Activated CD4-positive, alpha-beta memory T cell treated with anti-CD3 and anti-CD28 coated beads for 36 hours (primary cell): ENCODE data around the gene GLI3. TPM values are rescaled to one million over a fixed set of nuclear protein-coding genes. Genes with fewer than 3 reads are reported as not detected.

Source experiments
- CTCF ChIA-PET: fragments of 350-600 bp; sonication (Branson Sonifier 250); formaldehyde crosslinking; loops from one replicate; lab custom pipeline; 2021; ENCODE audit warnings: antibody characterized with exemption, inconsistent platforms; lab: Charles Lee
- POLR2A ChIA-PET: fragments of 350-600 bp; sonication (Branson Sonifier 250); formaldehyde crosslinking; loops from one replicate; lab custom pipeline; 2021; ENCODE audit warnings: antibody characterized with exemption; lab: Charles Lee
- DNase-seq: peaks from one replicate; pipeline ENCODE4 v3.0.0-alpha.2; 2020
- H3K27ac Mint-ChIP-seq: one replicate; pipeline ENCODE4 v1.8.0; 2021; ENCODE audit warnings: mixed read lengths
- H3K27me3 Mint-ChIP-seq: one replicate; pipeline ENCODE4 v1.8.0; 2021; ENCODE audit warnings: mixed read lengths
- H3K36me3 Mint-ChIP-seq: one replicate; pipeline ENCODE4 v1.8.0; 2021; ENCODE audit warnings: mixed read lengths
- H3K4me1 Mint-ChIP-seq: one replicate; pipeline ENCODE4 v1.8.0; 2021; ENCODE audit warnings: low read depth, mixed read lengths
- H3K4me3 Mint-ChIP-seq: one replicate; pipeline ENCODE4 v1.8.0; 2021; ENCODE audit warnings: mild to moderate bottlenecking, mixed read lengths
- H3K9me3 Mint-ChIP-seq: one replicate; pipeline ENCODE4 v1.8.0; 2021; ENCODE audit warnings: mixed read lengths
- intact Hi-C: fragments of 100-400 bp; cut with micrococcal nuclease; formaldehyde crosslinking; loops from one replicate; pipeline ENCODE4 v1.15.1; 2023
- total RNA-seq, 2 experiments: library from RNA; stranded (reverse); gene quantifications; one replicate each; pipeline ENCODE4 v1.2.3, GENCODE V29; 2021

GLI3 gene
- total RNA-seq, 2 experiments from 2014 or later = 0.02 TPM; not detected in 1

- intact Hi-C loops = no loop called here
- Mint-ChIP-seq H3K9me3 (no peaks in the 10 kb centered on the region), H3K27me3 (no peaks in the 10 kb centered on the region), H3K4me1 (no peaks in the 10 kb centered on the region), H3K4me3 (no peak overlapping the region), H3K36me3 (no peaks in the 10 kb centered on the region), H3K27ac (no peak overlapping the region)
- ChIA-PET POLR2A (no interaction called here), CTCF (no interaction called here)
- no peak for DNase-seq
These were observed 111.7 kb downstream of the GLI3 start for GRCh38 chr7:42125321-42125720.

GRCh38 chr7:42123716-42124115 lies 113.3 kb downstream of the GLI3 start:
- no peak for DNase-seq
- H3K4me1 Mint-ChIP-seq = no peaks in the 10 kb centered on the region
- intact Hi-C loops = no loop called here
- no peaks in the 10 kb centered on the region for H3K36me3 Mint-ChIP-seq
- peaks cover 1% of the 10 kb centered on the region for H3K27me3 Mint-ChIP-seq
- no peak overlapping the region for H3K4me3 Mint-ChIP-seq
- CTCF ChIA-PET = no interaction called here
- no peaks in the 10 kb centered on the region for H3K9me3 Mint-ChIP-seq
- POLR2A ChIA-PET = no interaction called here
- no peak overlapping the region for H3K27ac Mint-ChIP-seq

- DNase-seq = no peak
- intact Hi-C loops = no loop called here
- Mint-ChIP-seq H3K27ac (no peak overlapping the region), H3K9me3 (no peaks in the 10 kb centered on the region), H3K36me3 (no peaks in the 10 kb centered on the region), H3K4me1 (no peaks in the 10 kb centered on the region), H3K27me3 (peaks cover 1% of the 10 kb centered on the region), H3K4me3 (no peak overlapping the region)
- CTCF ChIA-PET = no interaction called here
- POLR2A ChIA-PET = no interaction called here
These were observed 116.8 kb downstream of the GLI3 start for GRCh38 chr7:42120191-42120590.

- H3K27ac Mint-ChIP-seq = no peak overlapping the region
- DNase-seq = no peak
- H3K27me3 Mint-ChIP-seq = peaks cover 1% of the 10 kb centered on the region
- H3K4me3 Mint-ChIP-seq = no peak overlapping the region
- ChIA-PET POLR2A (no interaction called here), CTCF (no interaction called here)
- intact Hi-C loops = no loop called here
- H3K4me1 Mint-ChIP-seq = no peaks in the 10 kb centered on the region
- H3K9me3 Mint-ChIP-seq = no peaks in the 10 kb centered on the region
- no peaks in the 10 kb centered on the region for H3K36me3 Mint-ChIP-seq
These were observed 119.8 kb downstream of the GLI3 start for GRCh38 chr7:42117201-42117600.

GRCh38 chr7:42115795-42116194 lies 121.2 kb downstream of the GLI3 start:
- Mint-ChIP-seq H3K4me1 (no peaks in the 10 kb centered on the region), H3K4me3 (no peak overlapping the region), H3K9me3 (no peaks in the 10 kb centered on the region), H3K27ac (no peak overlapping the region), H3K36me3 (no peaks in the 10 kb centered on the region), H3K27me3 (peaks cover 1% of the 10 kb centered on the region)
- no peak for DNase-seq
- POLR2A ChIA-PET = no interaction called here
- intact Hi-C loops = no loop called here
- CTCF ChIA-PET = no interaction called here

- Mint-ChIP-seq H3K27ac (no peak overlapping the region), H3K27me3 (no peaks in the 10 kb centered on the region), H3K4me3 (no peak overlapping the region), H3K4me1 (no peaks in the 10 kb centered on the region), H3K36me3 (no peaks in the 10 kb centered on the region), H3K9me3 (no peaks in the 10 kb centered on the region)
- CTCF ChIA-PET = no interaction called here
- no peak for DNase-seq
- intact Hi-C loops = no loop called here
- POLR2A ChIA-PET = no interaction called here
These were observed 126.7 kb downstream of the GLI3 start for GRCh38 chr7:42110333-42110732.

- CTCF ChIA-PET = interaction anchor here (1.4 kb wide), 1 partner anchor 10 kb away, joined by 3 read pairs; no protein-coding TSS in a partner anchor
- H3K27ac Mint-ChIP-seq = no peak overlapping the region
- no peak for DNase-seq
- H3K4me1 Mint-ChIP-seq = no peaks in the 10 kb centered on the region
- no peak overlapping the region for H3K4me3 Mint-ChIP-seq
- H3K36me3 Mint-ChIP-seq = no peaks in the 10 kb centered on the region
- POLR2A ChIA-PET = no interaction called here
- intact Hi-C loops = no loop called here
- no peaks in the 10 kb centered on the region for H3K9me3 Mint-ChIP-seq
- H3K27me3 Mint-ChIP-seq = no peaks in the 10 kb centered on the region
These were observed 128.0 kb downstream of the GLI3 start for GRCh38 chr7:42108803-42109528.

GRCh38 chr7:42107484-42108240 lies 129.3 kb downstream of the GLI3 start:
- H3K9me3 Mint-ChIP-seq = no peaks in the 10 kb centered on the region
- ChIA-PET CTCF (no interaction called here), POLR2A (no interaction called here)
- no peaks in the 10 kb centered on the region for H3K36me3 Mint-ChIP-seq
- no peaks in the 10 kb centered on the region for H3K27me3 Mint-ChIP-seq
- H3K4me3 Mint-ChIP-seq = no peak overlapping the region
- intact Hi-C loops = no loop called here
- no peak overlapping the region for H3K27ac Mint-ChIP-seq
- no peaks in the 10 kb centered on the region for H3K4me1 Mint-ChIP-seq
- DNase-seq = no peak

- H3K4me3 Mint-ChIP-seq = no peak overlapping the region
- intact Hi-C loops = no loop called here
- no peaks in the 10 kb centered on the region for H3K27me3 Mint-ChIP-seq
- DNase-seq = no peak
- no peaks in the 10 kb centered on the region for H3K9me3 Mint-ChIP-seq
- no peak overlapping the region for H3K27ac Mint-ChIP-seq
- no peaks in the 10 kb centered on the region for H3K36me3 Mint-ChIP-seq
- CTCF ChIA-PET = no interaction called here
- POLR2A ChIA-PET = no interaction called here
- no peaks in the 10 kb centered on the region for H3K4me1 Mint-ChIP-seq
These were observed 130.4 kb downstream of the GLI3 start for GRCh38 chr7:42106562-42106961.

- intact Hi-C loops = no loop called here
- CTCF ChIA-PET = no interaction called here
- no peaks in the 10 kb centered on the region for H3K36me3 Mint-ChIP-seq
- no peaks in the 10 kb centered on the region for H3K4me1 Mint-ChIP-seq
- no peak overlapping the region for H3K4me3 Mint-ChIP-seq
- no peak for DNase-seq
- H3K27me3 Mint-ChIP-seq = no peaks in the 10 kb centered on the region
- no peaks in the 10 kb centered on the region for H3K9me3 Mint-ChIP-seq
- POLR2A ChIA-PET = no interaction called here
- no peak overlapping the region for H3K27ac Mint-ChIP-seq
These were observed 131.3 kb downstream of the GLI3 start for GRCh38 chr7:42105554-42106358.

- no peaks in the 10 kb centered on the region for H3K36me3 Mint-ChIP-seq
- no peaks in the 10 kb centered on the region for H3K27me3 Mint-ChIP-seq
- no peaks in the 10 kb centered on the region for H3K9me3 Mint-ChIP-seq
- no peak overlapping the region for H3K27ac Mint-ChIP-seq
- POLR2A ChIA-PET = no interaction called here
- CTCF ChIA-PET = no interaction called here
- intact Hi-C loops = no loop called here
- no peak for DNase-seq
- H3K4me1 Mint-ChIP-seq = no peaks in the 10 kb centered on the region
- H3K4me3 Mint-ChIP-seq = no peak overlapping the region
These were observed 132.3 kb downstream of the GLI3 start for GRCh38 chr7:42104694-42105093.

GRCh38 chr7:42104231-42104630 lies 132.8 kb downstream of the GLI3 start:
- H3K4me1 Mint-ChIP-seq = no peaks in the 10 kb centered on the region
- CTCF ChIA-PET = no interaction called here
- POLR2A ChIA-PET = no interaction called here
- H3K27ac Mint-ChIP-seq = no peak overlapping the region
- H3K27me3 Mint-ChIP-seq = no peaks in the 10 kb centered on the region
- no peaks in the 10 kb centered on the region for H3K9me3 Mint-ChIP-seq
- no peak for DNase-seq
- no peak overlapping the region for H3K4me3 Mint-ChIP-seq
- no peaks in the 10 kb centered on the region for H3K36me3 Mint-ChIP-seq
- intact Hi-C loops = no loop called here
